ENCODE results near the gene KAT5. TPM values are rescaled to one million over a fixed set of nuclear protein-coding genes. Genes with fewer than 3 reads are reported as not detected.

The KAT5 gene
- polyA plus RNA-seq, 1 donor from 2014 or later: 102 TPM

DNA sequence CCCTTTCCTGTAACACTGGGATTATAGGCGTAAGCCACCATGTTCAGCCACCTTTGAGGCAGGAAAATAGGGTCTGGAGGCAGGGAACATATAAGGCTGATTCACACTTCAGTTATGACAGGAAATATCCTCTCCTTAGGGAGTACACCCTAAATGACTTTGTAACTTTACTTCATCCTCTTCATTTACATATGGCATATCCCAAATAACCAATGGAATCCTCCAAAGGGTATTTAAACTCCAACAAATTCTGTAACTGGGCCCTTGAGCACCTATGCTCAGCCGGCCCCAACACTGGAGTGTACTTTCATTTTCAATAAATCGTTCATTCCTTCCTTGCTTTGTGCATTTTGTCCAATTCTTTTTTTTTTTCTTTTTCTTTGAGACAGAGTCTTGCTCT is 1.6 kb upstream of the KAT5 start:
- H3K4me2 ChIP-seq (ENCODE audit: low read length): no peak overlapping the region
- H2AFZ ChIP-seq (ENCODE audit: low read depth, low read length): no peak overlapping the region
- no peaks in the 10 kb centered on the region for H3F3A ChIP-seq (ENCODE audit: insufficient read depth, low read length, poor library complexity, severe bottlenecking)
- H3K79me2 ChIP-seq (replicated peaks; ENCODE audit: insufficient read depth, low read length): peaks cover 12% of the 10 kb centered on the region
- no peak for TF ChIP-seq POLR2AphosphoS5 (IDR thresholded peaks at IDR 0.05)
- TF ChIP-seq, protein P1, sequence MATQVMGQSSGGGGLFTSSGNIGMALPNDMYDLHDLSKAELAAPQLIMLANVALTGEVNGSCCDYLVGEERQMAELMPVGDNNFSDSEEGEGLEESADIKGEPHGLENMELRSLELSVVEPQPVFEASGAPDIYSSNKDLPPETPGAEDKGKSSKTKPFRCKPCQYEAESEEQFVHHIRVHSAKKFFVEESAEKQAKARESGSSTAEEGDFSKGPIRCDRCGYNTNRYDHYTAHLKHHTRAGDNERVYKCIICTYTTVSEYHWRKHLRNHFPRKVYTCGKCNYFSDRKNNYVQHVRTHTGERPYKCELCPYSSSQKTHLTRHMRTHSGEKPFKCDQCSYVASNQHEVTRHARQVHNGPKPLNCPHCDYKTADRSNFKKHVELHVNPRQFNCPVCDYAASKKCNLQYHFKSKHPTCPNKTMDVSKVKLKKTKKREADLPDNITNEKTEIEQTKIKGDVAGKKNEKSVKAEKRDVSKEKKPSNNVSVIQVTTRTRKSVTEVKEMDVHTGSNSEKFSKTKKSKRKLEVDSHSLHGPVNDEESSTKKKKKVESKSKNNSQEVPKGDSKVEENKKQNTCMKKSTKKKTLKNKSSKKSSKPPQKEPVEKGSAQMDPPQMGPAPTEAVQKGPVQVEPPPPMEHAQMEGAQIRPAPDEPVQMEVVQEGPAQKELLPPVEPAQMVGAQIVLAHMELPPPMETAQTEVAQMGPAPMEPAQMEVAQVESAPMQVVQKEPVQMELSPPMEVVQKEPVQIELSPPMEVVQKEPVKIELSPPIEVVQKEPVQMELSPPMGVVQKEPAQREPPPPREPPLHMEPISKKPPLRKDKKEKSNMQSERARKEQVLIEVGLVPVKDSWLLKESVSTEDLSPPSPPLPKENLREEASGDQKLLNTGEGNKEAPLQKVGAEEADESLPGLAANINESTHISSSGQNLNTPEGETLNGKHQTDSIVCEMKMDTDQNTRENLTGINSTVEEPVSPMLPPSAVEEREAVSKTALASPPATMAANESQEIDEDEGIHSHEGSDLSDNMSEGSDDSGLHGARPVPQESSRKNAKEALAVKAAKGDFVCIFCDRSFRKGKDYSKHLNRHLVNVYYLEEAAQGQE (IDR thresholded peaks at IDR 0.05; ENCODE audit: borderline replicate concordance): no peak
- H3K9ac ChIP-seq (ENCODE audit: low read length): no peak overlapping the region
- no peaks in the 10 kb centered on the region for H3K9me3 ChIP-seq (ENCODE audit: low read length)
- no peaks in the 10 kb centered on the region for H3K27me3 ChIP-seq (ENCODE audit: insufficient read depth, low read depth, low read length)
- H3K36me3 ChIP-seq (ENCODE audit: insufficient read depth, low read length): peaks cover 7% of the 10 kb centered on the region
- no peaks in the 10 kb centered on the region for H3K9me2 ChIP-seq (ENCODE audit: insufficient read depth, low read length)
- no peaks in the 10 kb centered on the region for H4K20me1 ChIP-seq (ENCODE audit: insufficient read depth)
- no peak overlapping the region for H3K27ac ChIP-seq (ENCODE audit: low read length)
- no peak overlapping the region for H3K4me3 ChIP-seq (ENCODE audit: low read length)

DNA sequence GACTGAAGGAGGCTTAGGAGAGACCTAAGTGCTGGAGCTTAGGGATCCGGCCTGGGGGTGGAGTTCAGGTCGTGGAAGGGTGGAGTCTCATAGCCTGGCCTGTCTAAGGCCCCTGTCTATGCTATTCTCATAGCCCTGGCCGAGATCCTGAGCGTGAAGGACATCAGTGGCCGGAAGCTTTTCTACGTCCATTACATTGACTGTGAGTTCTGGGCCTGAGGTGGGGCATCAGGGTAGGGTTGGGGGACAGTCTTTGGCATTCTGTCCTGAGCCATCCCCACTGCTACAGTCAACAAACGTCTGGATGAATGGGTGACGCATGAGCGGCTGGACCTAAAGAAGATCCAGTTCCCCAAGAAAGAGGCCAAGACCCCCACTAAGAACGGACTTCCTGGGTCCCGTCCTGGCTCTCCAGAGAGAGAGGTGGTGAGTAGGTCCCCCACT is 603 bp downstream of the KAT5 start:
- H3K36me3 ChIP-seq (ENCODE audit: insufficient read depth, low read length): peaks cover 11% of the 10 kb centered on the region
- peak overlapping the region; percentile 97 for H2AFZ ChIP-seq (ENCODE audit: low read depth, low read length)
- no peaks in the 10 kb centered on the region for H3K9me2 ChIP-seq (ENCODE audit: insufficient read depth, low read length)
- H3K9ac ChIP-seq (ENCODE audit: low read length): peak overlapping the region; percentile 97
- no peaks in the 10 kb centered on the region for H4K20me1 ChIP-seq (ENCODE audit: insufficient read depth)
- peak overlapping the region; percentile 97 for H3K27ac ChIP-seq (ENCODE audit: low read length)
- no peaks in the 10 kb centered on the region for H3K27me3 ChIP-seq (ENCODE audit: insufficient read depth, low read depth, low read length)
- H3K4me2 ChIP-seq (ENCODE audit: low read length): peak overlapping the region; percentile 94
- TF ChIP-seq EP300 (conservative IDR thresholded peaks at IDR 0.05; ENCODE audit: poor library complexity, severe bottlenecking): no peak
- TF ChIP-seq SMC3 (conservative IDR thresholded peaks at IDR 0.05; ENCODE audit: poor library complexity): no peak
- TF ChIP-seq EZH2 (IDR thresholded peaks at IDR 0.05; ENCODE audit: borderline replicate concordance, insufficient read depth, low read length, poor library complexity, severe bottlenecking): no peak
- TF ChIP-seq MXI1 (conservative IDR thresholded peaks at IDR 0.05; ENCODE audit: poor library complexity, severe bottlenecking): no peak
- TF ChIP-seq, protein P1 (IDR thresholded peaks at IDR 0.05; ENCODE audit: borderline replicate concordance): no peak
- TF ChIP-seq POLR2AphosphoS5 (IDR thresholded peaks at IDR 0.05): no peak
- no peak for TF ChIP-seq TAF1 (IDR thresholded peaks at IDR 0.05; ENCODE audit: low read depth)
- TF ChIP-seq, protein P2, sequence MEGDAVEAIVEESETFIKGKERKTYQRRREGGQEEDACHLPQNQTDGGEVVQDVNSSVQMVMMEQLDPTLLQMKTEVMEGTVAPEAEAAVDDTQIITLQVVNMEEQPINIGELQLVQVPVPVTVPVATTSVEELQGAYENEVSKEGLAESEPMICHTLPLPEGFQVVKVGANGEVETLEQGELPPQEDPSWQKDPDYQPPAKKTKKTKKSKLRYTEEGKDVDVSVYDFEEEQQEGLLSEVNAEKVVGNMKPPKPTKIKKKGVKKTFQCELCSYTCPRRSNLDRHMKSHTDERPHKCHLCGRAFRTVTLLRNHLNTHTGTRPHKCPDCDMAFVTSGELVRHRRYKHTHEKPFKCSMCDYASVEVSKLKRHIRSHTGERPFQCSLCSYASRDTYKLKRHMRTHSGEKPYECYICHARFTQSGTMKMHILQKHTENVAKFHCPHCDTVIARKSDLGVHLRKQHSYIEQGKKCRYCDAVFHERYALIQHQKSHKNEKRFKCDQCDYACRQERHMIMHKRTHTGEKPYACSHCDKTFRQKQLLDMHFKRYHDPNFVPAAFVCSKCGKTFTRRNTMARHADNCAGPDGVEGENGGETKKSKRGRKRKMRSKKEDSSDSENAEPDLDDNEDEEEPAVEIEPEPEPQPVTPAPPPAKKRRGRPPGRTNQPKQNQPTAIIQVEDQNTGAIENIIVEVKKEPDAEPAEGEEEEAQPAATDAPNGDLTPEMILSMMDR (IDR thresholded peaks at IDR 0.05; ENCODE audit: poor library complexity, severe bottlenecking): no peak
- TF ChIP-seq RAD21 (conservative IDR thresholded peaks at IDR 0.05): no peak
- no peaks in the 10 kb centered on the region for H3F3A ChIP-seq (ENCODE audit: insufficient read depth, low read length, poor library complexity, severe bottlenecking)
- no peaks in the 10 kb centered on the region for H3K9me3 ChIP-seq (ENCODE audit: low read length)
- H3K79me2 ChIP-seq (replicated peaks; ENCODE audit: insufficient read depth, low read length): peaks cover 12% of the 10 kb centered on the region
- H3K4me3 ChIP-seq (ENCODE audit: low read length): peak overlapping the region; percentile 74
